Measurements from ENCODE around the gene ZNF485. TPM values are rescaled to one million over a fixed set of nuclear protein-coding genes. Genes with fewer than 3 reads are reported as not detected.
A peak's percentile ranks its signal among the peaks of the same experiment; 100 is the strongest.
"Not testable (repeated sequence)": the region's sequence is repeated elsewhere in the genome, so short reads cannot be mapped to it uniquely, and the experiment has no call there.

Gene ZNF485
- total RNA-seq, 1 donor from 2014 or later, result 6.7 TPM

DNA sequence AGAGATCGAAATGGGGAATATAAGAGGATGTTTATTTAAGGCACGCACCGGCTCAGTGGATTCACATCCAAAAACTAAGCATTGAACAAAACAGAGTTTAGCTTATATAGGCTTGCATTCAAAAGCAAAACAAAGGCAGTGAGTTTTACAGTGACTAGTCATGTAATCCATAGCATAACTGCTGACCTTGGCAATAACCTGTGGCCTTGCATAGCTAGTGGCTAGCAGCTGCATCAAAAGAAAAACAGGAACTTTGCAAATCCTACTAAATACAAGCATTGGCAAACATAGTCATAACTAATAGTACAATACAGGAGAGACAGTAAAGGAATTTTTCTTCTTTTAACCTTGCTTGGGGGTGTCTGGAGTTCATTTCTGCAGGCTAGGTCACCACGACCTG lies 9.7 kb upstream of the ZNF485 start:
- Mint-ChIP-seq H3K27ac (no peak overlapping the region), H3K4me1 (ENCODE audit: unreplicated experiment) (peaks cover 10% of the 10 kb centered on the region), H3K27me3 (peaks cover 21% of the 10 kb centered on the region), H3K9me3 (no peaks in the 10 kb centered on the region), H3K36me3 (no peaks in the 10 kb centered on the region), H3K4me3 (no peak overlapping the region)
- no peak for DNase-seq (ENCODE audit: extremely low spot score, unreplicated experiment)
- TF ChIP-seq, protein P1, sequence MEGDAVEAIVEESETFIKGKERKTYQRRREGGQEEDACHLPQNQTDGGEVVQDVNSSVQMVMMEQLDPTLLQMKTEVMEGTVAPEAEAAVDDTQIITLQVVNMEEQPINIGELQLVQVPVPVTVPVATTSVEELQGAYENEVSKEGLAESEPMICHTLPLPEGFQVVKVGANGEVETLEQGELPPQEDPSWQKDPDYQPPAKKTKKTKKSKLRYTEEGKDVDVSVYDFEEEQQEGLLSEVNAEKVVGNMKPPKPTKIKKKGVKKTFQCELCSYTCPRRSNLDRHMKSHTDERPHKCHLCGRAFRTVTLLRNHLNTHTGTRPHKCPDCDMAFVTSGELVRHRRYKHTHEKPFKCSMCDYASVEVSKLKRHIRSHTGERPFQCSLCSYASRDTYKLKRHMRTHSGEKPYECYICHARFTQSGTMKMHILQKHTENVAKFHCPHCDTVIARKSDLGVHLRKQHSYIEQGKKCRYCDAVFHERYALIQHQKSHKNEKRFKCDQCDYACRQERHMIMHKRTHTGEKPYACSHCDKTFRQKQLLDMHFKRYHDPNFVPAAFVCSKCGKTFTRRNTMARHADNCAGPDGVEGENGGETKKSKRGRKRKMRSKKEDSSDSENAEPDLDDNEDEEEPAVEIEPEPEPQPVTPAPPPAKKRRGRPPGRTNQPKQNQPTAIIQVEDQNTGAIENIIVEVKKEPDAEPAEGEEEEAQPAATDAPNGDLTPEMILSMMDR (conservative IDR thresholded peaks at IDR 0.05), result no peak

DNA sequence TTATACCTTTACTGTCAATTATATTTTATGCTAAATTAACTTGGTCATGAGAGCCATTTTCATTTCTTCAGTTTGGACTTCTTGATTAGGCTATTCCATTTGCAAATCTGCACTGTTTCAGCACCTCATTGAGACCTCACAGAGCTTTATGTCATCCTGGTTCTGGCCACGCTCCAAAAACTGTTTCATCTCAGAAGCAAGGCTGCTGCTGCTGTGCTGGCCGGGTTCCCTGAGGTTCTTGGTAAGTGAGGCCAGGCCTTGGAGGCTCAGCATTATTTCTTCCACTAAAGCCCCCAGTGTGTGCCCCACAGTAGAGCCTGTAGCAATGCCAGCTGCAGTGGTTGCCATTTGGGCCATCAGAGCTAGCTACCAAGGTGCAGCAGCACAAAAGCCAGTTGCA lies 7.8 kb upstream of the ZNF485 start:
- no peaks in the 10 kb centered on the region for H3K36me3 Mint-ChIP-seq
- no peak for DNase-seq (ENCODE audit: extremely low spot score, unreplicated experiment)
- H3K4me1 Mint-ChIP-seq (ENCODE audit: unreplicated experiment), result peaks cover 10% of the 10 kb centered on the region
- TF ChIP-seq, protein P1 (conservative IDR thresholded peaks at IDR 0.05), result no peak
- H3K4me3 Mint-ChIP-seq, result no peak overlapping the region
- no peaks in the 10 kb centered on the region for H3K9me3 Mint-ChIP-seq
- H3K27me3 Mint-ChIP-seq, result peaks cover 22% of the 10 kb centered on the region
- H3K27ac Mint-ChIP-seq, result no peak overlapping the region

DNA sequence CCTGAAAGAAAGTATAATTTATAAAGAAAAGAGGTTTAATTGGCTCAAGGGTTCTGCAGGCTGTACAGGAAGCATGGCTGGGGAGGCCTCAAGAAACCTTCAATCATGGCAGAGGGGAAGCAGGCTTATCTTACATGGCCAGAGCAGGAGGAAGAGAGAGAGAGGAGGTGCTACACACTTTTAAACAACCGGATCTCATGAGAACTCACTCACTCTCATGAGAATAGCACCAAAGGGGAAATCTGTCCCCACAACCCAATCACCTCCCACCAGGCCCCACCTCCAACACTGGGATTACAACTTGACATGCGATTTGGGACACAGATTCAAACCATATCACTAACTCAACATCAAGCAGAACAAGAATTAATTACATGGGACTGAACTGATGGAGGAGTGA lies 6.9 kb upstream of the ZNF485 start:
- TF ChIP-seq, protein P1 (conservative IDR thresholded peaks at IDR 0.05), result no peak
- Mint-ChIP-seq H3K27ac (no peak overlapping the region), H3K4me1 (ENCODE audit: unreplicated experiment) (peaks cover 10% of the 10 kb centered on the region), H3K27me3 (peaks cover 24% of the 10 kb centered on the region), H3K4me3 (no peak overlapping the region), H3K36me3 (no peaks in the 10 kb centered on the region), H3K9me3 (no peaks in the 10 kb centered on the region)
- no peak for DNase-seq (ENCODE audit: extremely low spot score, unreplicated experiment)

DNA sequence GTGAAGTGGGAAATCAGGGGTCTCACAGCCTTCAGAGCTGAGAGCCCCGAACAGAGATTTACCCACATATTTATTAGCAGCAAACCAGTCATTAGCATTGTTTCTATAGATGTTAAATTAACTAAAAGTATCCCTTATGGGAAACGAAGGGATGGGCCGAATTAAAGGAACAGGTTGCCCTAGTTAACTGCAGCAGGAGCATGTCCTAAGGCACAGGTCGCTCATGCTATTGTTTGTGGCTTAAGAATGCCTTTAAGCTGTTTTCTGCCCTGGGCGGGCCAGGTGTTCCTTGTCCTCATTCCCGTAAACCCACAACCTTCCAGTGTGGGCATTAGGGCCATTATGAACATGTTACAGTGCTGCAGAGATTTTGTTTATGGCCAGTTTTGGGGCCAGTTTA lies 4.7 kb upstream of the ZNF485 start:
- H3K27ac Mint-ChIP-seq; DNase-seq (ENCODE audit: extremely low spot score, unreplicated experiment); H3K4me3 Mint-ChIP-seq; H3K4me1 Mint-ChIP-seq (ENCODE audit: unreplicated experiment); H3K36me3 Mint-ChIP-seq; H3K9me3 Mint-ChIP-seq: not testable (repeated sequence)
- peaks cover 17% of the 10 kb centered on the region for H3K27me3 Mint-ChIP-seq

DNA sequence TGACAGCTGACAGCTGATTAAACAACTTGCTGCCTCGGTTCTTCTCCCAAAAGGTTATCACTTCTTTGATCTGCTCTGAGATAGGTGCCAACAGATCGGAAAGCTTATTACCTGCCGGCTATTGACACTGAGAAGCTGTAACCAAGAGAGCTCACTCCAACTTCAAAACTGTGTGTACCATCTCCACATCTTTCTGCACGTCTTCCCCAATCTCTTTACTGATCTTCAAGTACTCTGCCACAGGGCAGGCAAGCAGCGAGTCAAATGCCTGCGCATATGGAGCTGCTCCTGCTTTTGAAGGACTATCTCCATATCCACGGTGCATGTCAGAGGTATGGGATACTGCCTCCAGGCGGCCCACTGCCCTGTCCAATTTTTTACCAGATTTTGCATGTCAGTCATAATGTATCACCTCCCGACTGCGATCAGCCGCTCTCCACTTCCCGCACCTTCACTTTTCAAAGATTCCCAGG lies 352 bp upstream of the ZNF485 start:
- peak overlapping the region; percentile 92 for H3K4me3 Mint-ChIP-seq
- peaks cover 10% of the 10 kb centered on the region for H3K36me3 Mint-ChIP-seq
- H3K27me3 Mint-ChIP-seq, result peaks cover 13% of the 10 kb centered on the region
- H3K27ac Mint-ChIP-seq, result no peak overlapping the region
- H3K4me1 Mint-ChIP-seq (ENCODE audit: unreplicated experiment), result peaks cover 8% of the 10 kb centered on the region
- TF ChIP-seq, protein P1 (conservative IDR thresholded peaks at IDR 0.05), result no peak
- DNase-seq (ENCODE audit: extremely low spot score, unreplicated experiment), result no peak
- H3K9me3 Mint-ChIP-seq, result no peaks in the 10 kb centered on the region

DNA sequence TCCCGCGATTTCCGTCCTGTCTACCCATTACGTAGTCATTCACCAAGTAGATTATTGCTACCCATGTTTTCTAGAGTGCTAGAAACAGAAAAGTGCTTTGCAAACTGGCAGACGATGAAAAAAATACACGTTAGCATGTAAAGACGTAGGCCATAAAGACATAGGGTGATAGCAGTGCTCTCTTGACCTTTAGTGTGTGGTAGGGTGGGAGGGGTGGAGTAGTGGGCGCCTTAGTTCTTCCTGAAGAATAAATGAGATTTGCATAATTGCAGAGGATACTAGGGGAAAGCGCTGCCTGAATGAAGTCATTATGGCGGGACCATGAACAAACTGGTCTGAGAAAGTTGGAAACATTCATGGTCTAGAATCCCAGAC lies 948 bp downstream of the ZNF485 start:
- no peaks in the 10 kb centered on the region for H3K9me3 Mint-ChIP-seq
- H3K4me3 Mint-ChIP-seq, result peak overlapping the region; percentile 92
- H3K4me1 Mint-ChIP-seq (ENCODE audit: unreplicated experiment), result peaks cover 8% of the 10 kb centered on the region
- TF ChIP-seq, protein P1 (conservative IDR thresholded peaks at IDR 0.05), result no peak
- peak overlapping the region; percentile 64 for H3K27ac Mint-ChIP-seq
- H3K36me3 Mint-ChIP-seq, result peaks cover 16% of the 10 kb centered on the region
- no peak for DNase-seq (ENCODE audit: extremely low spot score, unreplicated experiment)
- H3K27me3 Mint-ChIP-seq, result peaks cover 7% of the 10 kb centered on the region

All from type B pancreatic cell (in vitro differentiated cells).